IgD-negative memory B cell (primary cell): Measurements from ENCODE around the gene CDSN. TPM values are rescaled to one million over a fixed set of nuclear protein-coding genes. Genes with fewer than 3 reads are reported as not detected.
"Not testable (repeated sequence)": the region's sequence is repeated elsewhere in the genome, so short reads cannot be mapped to it uniquely, and the experiment has no call there.

Experiments
- H3K27ac Mint-ChIP-seq, 3 donors: one replicate each; pipeline ENCODE4 v1.8.0; 2020 to 2022; ENCODE audit warnings: mild to moderate bottlenecking in 3 of 3, mixed read lengths in 3 of 3, moderate library complexity in 1 of 3
- H3K27me3 Mint-ChIP-seq: one replicate; pipeline ENCODE4 v1.8.0; 2021; ENCODE audit warnings: mixed read lengths
- H3K36me3 Mint-ChIP-seq: one replicate; pipeline ENCODE4 v1.8.0; 2020; ENCODE audit warnings: mild to moderate bottlenecking, mixed read lengths
- H3K4me1 Mint-ChIP-seq, 3 donors: one replicate each; pipeline ENCODE4 v1.8.0; 2020 to 2022; ENCODE audit warnings: mixed read lengths in 3 of 3, mild to moderate bottlenecking in 1 of 3
- H3K4me3 Mint-ChIP-seq, 4 donors: one replicate each; pipeline ENCODE4 v1.8.0; 2020 to 2022; ENCODE audit warnings: mild to moderate bottlenecking in 4 of 4, mixed read lengths in 4 of 4, moderate library complexity in 3 of 4
- H3K9me3 Mint-ChIP-seq, 3 donors: one replicate each; pipeline ENCODE4 v1.8.0; 2020 to 2021; ENCODE audit warnings: mixed read lengths in 3 of 3, mild to moderate bottlenecking in 1 of 3
- polyA plus RNA-seq: library from polyadenylated mRNA; unstranded; fragments of 300-500 nt; fragmentation: Illumina TruSeq; gene quantifications from one replicate; pipeline ENCODE4 v1.2.3, GENCODE V29; 2021

The CDSN gene
- polyA plus RNA-seq, 1 donor from 2014 or later: not detected

GRCh38 chr6:31091680-31092079 lies 28.6 kb downstream of the CDSN start:
- H3K27ac Mint-ChIP-seq: no peak overlapping the region
- no peaks in the 10 kb centered on the region for H3K9me3 Mint-ChIP-seq
- H3K27me3 Mint-ChIP-seq: no peaks in the 10 kb centered on the region
- peaks cover 16 to 23% (median 18%) of the 10 kb centered on the region in 3 donors for H3K4me1 Mint-ChIP-seq
- H3K4me3 Mint-ChIP-seq: no peak overlapping the region
- no peaks in the 10 kb centered on the region for H3K36me3 Mint-ChIP-seq

- Mint-ChIP-seq H3K4me1 (peaks cover 16 to 23% (median 18%) of the 10 kb centered on the region in 3 donors), H3K36me3 (no peaks in the 10 kb centered on the region), H3K4me3 (no peak overlapping the region), H3K27ac (no peak overlapping the region), H3K9me3 (no peaks in the 10 kb centered on the region), H3K27me3 (no peaks in the 10 kb centered on the region)
Observed at GRCh38 chr6:31090973-31091364, 29.3 kb downstream of the CDSN start.

- H3K27ac Mint-ChIP-seq: no peak overlapping the region
- H3K4me3 Mint-ChIP-seq: peak overlapping the region in 1 of 4 donors; percentile 45
- H3K4me1 Mint-ChIP-seq: peaks cover 16 to 23% (median 16%) of the 10 kb centered on the region in 3 donors
- no peaks in the 10 kb centered on the region for H3K9me3 Mint-ChIP-seq
- H3K36me3 Mint-ChIP-seq: no peaks in the 10 kb centered on the region
- H3K27me3 Mint-ChIP-seq: no peaks in the 10 kb centered on the region
Observed at GRCh38 chr6:31090275-31090972, 29.8 kb downstream of the CDSN start.

- Mint-ChIP-seq H3K36me3 (no peaks in the 10 kb centered on the region), H3K4me1 (peaks cover 4 to 9% (median 4%) of the 10 kb centered on the region in 3 donors), H3K4me3 (peak overlapping the region in 1 of 4 donors; percentile 6), H3K9me3 (no peaks in the 10 kb centered on the region), H3K27me3 (peaks cover 2% of the 10 kb centered on the region), H3K27ac (no peak overlapping the region)
Observed at GRCh38 chr6:31087494-31088089, 32.7 kb downstream of the CDSN start.

- Mint-ChIP-seq H3K4me1 (peaks cover 4 to 9% (median 4%) of the 10 kb centered on the region in 3 donors), H3K4me3 (no peak overlapping the region), H3K36me3 (no peaks in the 10 kb centered on the region), H3K27me3 (peaks cover 2% of the 10 kb centered on the region), H3K27ac (no peak overlapping the region), H3K9me3 (no peaks in the 10 kb centered on the region)
Observed at GRCh38 chr6:31086788-31087440, 33.3 kb downstream of the CDSN start.

- Mint-ChIP-seq H3K36me3 (no peaks in the 10 kb centered on the region), H3K9me3 (no peaks in the 10 kb centered on the region), H3K4me3 (no peak overlapping the region), H3K27me3 (peaks cover 2% of the 10 kb centered on the region), H3K27ac (no peak overlapping the region), H3K4me1 (peaks cover 7 to 9% (median 9%) of the 10 kb centered on the region in 3 donors)
Observed at GRCh38 chr6:31083742-31084354, 36.4 kb downstream of the CDSN start.

GRCh38 chr6:31081872-31082271 lies 38.4 kb downstream of the CDSN start:
- Mint-ChIP-seq H3K9me3 (no peaks in the 10 kb centered on the region), H3K4me3 (no peak overlapping the region), H3K27ac (no peak overlapping the region), H3K36me3 (no peaks in the 10 kb centered on the region), H3K27me3 (peaks cover 2% of the 10 kb centered on the region), H3K4me1 (peaks cover 2 to 5% (median 5%) of the 10 kb centered on the region in 3 donors)

- Mint-ChIP-seq H3K9me3 (no peaks in the 10 kb centered on the region), H3K27me3 (peaks cover 2% of the 10 kb centered on the region), H3K4me3 (peak overlapping the region in 3 of 4 donors; percentile 60 to 77 (median 61)), H3K27ac (no peak overlapping the region), H3K36me3 (no peaks in the 10 kb centered on the region), H3K4me1 (peaks cover 0 to 5% (median 5%) of the 10 kb centered on the region in 3 donors)
Observed at GRCh38 chr6:31079656-31080261, 40.5 kb downstream of the CDSN start.

- H3K27ac Mint-ChIP-seq: no peak overlapping the region
- no peak overlapping the region for H3K4me3 Mint-ChIP-seq
- H3K4me1 Mint-ChIP-seq: peaks cover 0 to 5% (median 4%) of the 10 kb centered on the region in 3 donors
- H3K27me3 Mint-ChIP-seq: no peaks in the 10 kb centered on the region
- H3K9me3 Mint-ChIP-seq: no peaks in the 10 kb centered on the region
- no peaks in the 10 kb centered on the region for H3K36me3 Mint-ChIP-seq
Observed at GRCh38 chr6:31076611-31077010, 43.6 kb downstream of the CDSN start.

GRCh38 chr6:31075528-31075927 lies 44.7 kb downstream of the CDSN start:
- H3K4me3 Mint-ChIP-seq: no peak overlapping the region
- no peaks in the 10 kb centered on the region for H3K27me3 Mint-ChIP-seq
- no peaks in the 10 kb centered on the region for H3K36me3 Mint-ChIP-seq
- H3K27ac Mint-ChIP-seq: no peak overlapping the region
- H3K4me1 Mint-ChIP-seq: peaks cover 0 to 5% (median 4%) of the 10 kb centered on the region in 3 donors
- H3K9me3 Mint-ChIP-seq: no peaks in the 10 kb centered on the region

- Mint-ChIP-seq H3K4me3 (no peak overlapping the region), H3K36me3 (no peaks in the 10 kb centered on the region), H3K4me1 (peaks cover 0 to under 1% (median 0%) of the 10 kb centered on the region in 3 donors), H3K27me3 (no peaks in the 10 kb centered on the region), H3K9me3 (no peaks in the 10 kb centered on the region), H3K27ac (no peak overlapping the region)
Observed at GRCh38 chr6:31074401-31074800, 45.8 kb downstream of the CDSN start.

- Mint-ChIP-seq H3K27me3 (no peaks in the 10 kb centered on the region), H3K36me3 (no peaks in the 10 kb centered on the region), H3K27ac (no peak overlapping the region), H3K4me3 (no peak overlapping the region), H3K9me3 (no peaks in the 10 kb centered on the region), H3K4me1 (peaks cover 0 to 4% (median 2%) of the 10 kb centered on the region in 3 donors)
Observed at GRCh38 chr6:31070711-31071197, 49.5 kb downstream of the CDSN start.

- Mint-ChIP-seq H3K9me3 (no peaks in the 10 kb centered on the region), H3K36me3 (no peaks in the 10 kb centered on the region), H3K4me1 (peaks cover 0 to 4% (median 2%) of the 10 kb centered on the region in 3 donors), H3K27ac (no peak overlapping the region), H3K27me3 (peaks cover 2% of the 10 kb centered on the region), H3K4me3 (no peak overlapping the region)
Observed at GRCh38 chr6:31068669-31069340, 51.4 kb downstream of the CDSN start.

- not testable (repeated sequence) for H3K4me1 Mint-ChIP-seq, H3K36me3 Mint-ChIP-seq, H3K9me3 Mint-ChIP-seq, H3K27ac Mint-ChIP-seq, H3K27me3 Mint-ChIP-seq, H3K4me3 Mint-ChIP-seq
Observed at GRCh38 chr6:31067891-31068668, 52.2 kb downstream of the CDSN start.
